Loucy (cell line): Measurements from ENCODE around the gene PMCH.

Experiments used
- H2AFZ ChIP-seq: fragments of 200-600 bp; sonication (generic); 2 replicates; pipeline ENCODE4 v1.6.0; 2016; ENCODE audit warnings: antibody characterized with exemption, mild to moderate bottlenecking, low read length, moderate library complexity
- H3F3A ChIP-seq: fragments of 200-600 bp; 2 replicates; pipeline ENCODE4 v1.6.0; 2016; ENCODE audit warnings: antibody characterized with exemption, low read depth, mild to moderate bottlenecking
- H3K27me3 ChIP-seq: fragments of 200-600 bp; sonication (generic); 2 replicates; pipeline ENCODE4 v1.6.1; 2014; ENCODE audit warnings: low read length, mild to moderate bottlenecking; ENCODE audit not compliant: insufficient read depth, poor library complexity, severe bottlenecking
- H3K36me3 ChIP-seq: fragments of 200-600 bp; sonication (generic); 2 replicates; pipeline ENCODE4 v1.6.1; 2016; ENCODE audit warnings: low read length; ENCODE audit not compliant: insufficient read depth
- H3K4me1 ChIP-seq: fragments of 200-600 bp; sonication (generic); 2 replicates; pipeline ENCODE4 v1.5.1; 2014; ENCODE audit warnings: low read length, mild to moderate bottlenecking; ENCODE audit not compliant: insufficient read depth, poor library complexity, severe bottlenecking
- H3K4me2 ChIP-seq: fragments of 200-600 bp; sonication (generic); 2 replicates; pipeline ENCODE4 v1.6.0; 2014; ENCODE audit warnings: antibody characterized with exemption, low read length, low read depth, mild to moderate bottlenecking; ENCODE audit not compliant: poor library complexity, severe bottlenecking
- H3K4me3 ChIP-seq: fragments of 200-600 bp; sonication (generic); 2 replicates; pipeline ENCODE4 v1.5.1; 2014; ENCODE audit warnings: low read length, mild to moderate bottlenecking, mixed read lengths; ENCODE audit not compliant: poor library complexity, severe bottlenecking
- H3K79me2 ChIP-seq: fragments of 200-600 bp; sonication (generic); 2 replicates; pipeline ENCODE4 v1.6.1; 2014; ENCODE audit warnings: low read length; ENCODE audit not compliant: insufficient read depth
- H3K9ac ChIP-seq: fragments of 200-600 bp; sonication (generic); 2 replicates; pipeline ENCODE4 v1.6.0; 2014; ENCODE audit warnings: mild to moderate bottlenecking, low read depth, low read length, moderate library complexity; ENCODE audit not compliant: poor library complexity, severe bottlenecking
- H3K9me2 ChIP-seq: fragments of 200-600 bp; sonication (generic); replicated peaks from 2 replicates; pipeline ENCODE4 v1.6.1; 2016; ENCODE audit warnings: low read depth, low read length, mixed read lengths
- H3K9me3 ChIP-seq: fragments of 200-600 bp; sonication (generic); 2 replicates; pipeline ENCODE4 v1.6.1; 2014; ENCODE audit warnings: mild to moderate bottlenecking, antibody characterized with exemption, low read length, low read depth; ENCODE audit not compliant: insufficient read depth
- H4K20me1 ChIP-seq: fragments of 200-600 bp; sonication (generic); 2 replicates; pipeline ENCODE4 v1.6.0; 2014; ENCODE audit warnings: antibody characterized with exemption, low read length, mild to moderate bottlenecking; ENCODE audit not compliant: insufficient read depth, poor library complexity, severe bottlenecking
- EZH2phosphoT487 ChIP-seq: fragments of 200-600 bp; IDR thresholded peaks from 2 replicates; pipeline ENCODE4 v1.6.1; 2018; ENCODE audit warnings: antibody characterized with exemption, mild to moderate bottlenecking, moderate library complexity, borderline replicate concordance
- TF ChIP-seq, protein P1 (sequence below): fragments of 200-600 bp; sonication (generic); conservative IDR thresholded peaks from 2 replicates; pipeline ENCODE4 v1.5.1; 2014; ENCODE audit warnings: mild to moderate bottlenecking, antibody characterized with exemption, low read length

The PMCH gene

DNA sequence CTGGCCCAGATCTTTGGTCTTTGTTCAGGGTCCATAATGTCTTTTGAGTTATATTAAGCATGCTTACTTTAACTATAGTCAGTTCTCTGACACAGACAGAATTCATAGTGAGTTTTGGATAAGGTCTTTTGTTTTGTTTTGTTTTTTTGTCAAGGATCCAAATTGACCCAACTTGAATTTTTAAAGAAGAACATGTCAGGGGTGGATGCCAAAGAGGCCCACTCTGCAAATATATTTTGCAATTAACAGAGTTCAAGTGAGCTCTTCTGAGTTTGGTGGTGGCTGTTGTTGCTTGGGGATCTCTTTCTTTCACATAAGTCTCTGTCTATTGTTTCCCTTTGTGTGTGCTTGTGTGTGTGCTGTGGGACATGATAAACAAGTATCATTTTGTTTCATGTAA is 34.4 kb upstream of the PMCH start:
- no peak overlapping the region for H3K9ac ChIP-seq
- no peaks in the 10 kb centered on the region for H3K9me2 ChIP-seq
- no peak overlapping the region for H3K4me3 ChIP-seq
- no peaks in the 10 kb centered on the region for H3F3A ChIP-seq
- H3K9me3 ChIP-seq: no peaks in the 10 kb centered on the region
- no peak overlapping the region for H3K4me2 ChIP-seq
- no peaks in the 10 kb centered on the region for H3K27me3 ChIP-seq
- TF ChIP-seq, protein P1, sequence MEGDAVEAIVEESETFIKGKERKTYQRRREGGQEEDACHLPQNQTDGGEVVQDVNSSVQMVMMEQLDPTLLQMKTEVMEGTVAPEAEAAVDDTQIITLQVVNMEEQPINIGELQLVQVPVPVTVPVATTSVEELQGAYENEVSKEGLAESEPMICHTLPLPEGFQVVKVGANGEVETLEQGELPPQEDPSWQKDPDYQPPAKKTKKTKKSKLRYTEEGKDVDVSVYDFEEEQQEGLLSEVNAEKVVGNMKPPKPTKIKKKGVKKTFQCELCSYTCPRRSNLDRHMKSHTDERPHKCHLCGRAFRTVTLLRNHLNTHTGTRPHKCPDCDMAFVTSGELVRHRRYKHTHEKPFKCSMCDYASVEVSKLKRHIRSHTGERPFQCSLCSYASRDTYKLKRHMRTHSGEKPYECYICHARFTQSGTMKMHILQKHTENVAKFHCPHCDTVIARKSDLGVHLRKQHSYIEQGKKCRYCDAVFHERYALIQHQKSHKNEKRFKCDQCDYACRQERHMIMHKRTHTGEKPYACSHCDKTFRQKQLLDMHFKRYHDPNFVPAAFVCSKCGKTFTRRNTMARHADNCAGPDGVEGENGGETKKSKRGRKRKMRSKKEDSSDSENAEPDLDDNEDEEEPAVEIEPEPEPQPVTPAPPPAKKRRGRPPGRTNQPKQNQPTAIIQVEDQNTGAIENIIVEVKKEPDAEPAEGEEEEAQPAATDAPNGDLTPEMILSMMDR: no peak
- TF ChIP-seq EZH2phosphoT487: no peak
- no peaks in the 10 kb centered on the region for H3K4me1 ChIP-seq
- no peaks in the 10 kb centered on the region for H4K20me1 ChIP-seq
- H3K79me2 ChIP-seq: no peaks in the 10 kb centered on the region
- H2AFZ ChIP-seq: no peak overlapping the region
- no peaks in the 10 kb centered on the region for H3K36me3 ChIP-seq

DNA sequence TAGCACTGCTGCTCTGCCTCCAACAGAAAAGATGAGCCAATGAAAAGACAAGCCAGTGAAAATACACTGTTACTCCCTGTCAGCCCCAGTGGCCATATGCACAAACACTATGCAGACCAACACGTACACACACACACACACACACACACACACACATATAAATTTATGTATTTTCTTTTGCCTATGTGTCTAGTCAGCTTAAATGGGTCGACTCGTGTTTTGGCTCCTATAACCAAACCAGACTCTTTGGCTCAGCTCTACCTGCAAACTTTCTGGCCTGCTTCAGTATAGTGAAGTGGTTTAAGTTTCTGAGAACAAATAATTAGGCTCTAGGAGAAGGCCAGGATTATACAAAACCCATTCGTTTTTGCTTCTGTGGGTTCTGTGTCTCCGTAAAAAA is 30.3 kb upstream of the PMCH start:
- Histone ChIP-seq H3K9ac (no peak overlapping the region), H3K4me1 (no peaks in the 10 kb centered on the region), H3K27me3 (no peaks in the 10 kb centered on the region), H3K9me2 (no peaks in the 10 kb centered on the region), H3K9me3 (no peaks in the 10 kb centered on the region), H3F3A (no peaks in the 10 kb centered on the region), H2AFZ (no peak overlapping the region), H3K79me2 (no peaks in the 10 kb centered on the region), H3K4me3 (no peak overlapping the region), H3K4me2 (no peak overlapping the region), H3K36me3 (no peaks in the 10 kb centered on the region), H4K20me1 (no peaks in the 10 kb centered on the region)
- no peak for TF ChIP-seq EZH2phosphoT487
- TF ChIP-seq, protein P1: no peak

DNA sequence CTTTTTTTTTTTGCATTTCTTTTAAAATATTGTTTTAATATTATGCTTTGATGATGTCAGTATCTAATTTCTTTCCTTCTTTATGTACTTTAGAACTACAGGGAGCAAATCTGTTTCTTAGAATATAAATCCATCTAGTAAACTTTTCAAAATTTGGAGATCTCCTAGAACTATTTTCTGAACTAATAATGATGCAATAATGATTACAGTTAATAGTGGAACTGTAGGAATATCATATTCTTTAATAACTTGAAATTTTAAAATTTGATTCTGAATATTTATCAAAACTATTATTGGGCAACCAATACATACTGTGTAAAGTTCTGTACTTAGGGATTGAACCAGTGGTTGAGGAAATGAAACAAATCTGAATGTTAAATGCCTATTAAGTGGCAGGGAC is 23.1 kb upstream of the PMCH start:
- TF ChIP-seq EZH2phosphoT487: no peak
- TF ChIP-seq, protein P1: no peak
- Histone ChIP-seq H3K9me2 (no peaks in the 10 kb centered on the region), H3K9me3 (no peaks in the 10 kb centered on the region)

More for the DNA sequence above, 23.1 kb upstream of the PMCH start:
- Histone ChIP-seq H3K4me3 (no peak overlapping the region), H2AFZ (no peak overlapping the region), H3K4me1 (no peaks in the 10 kb centered on the region), H3K9ac (no peak overlapping the region), H3K36me3 (no peaks in the 10 kb centered on the region), H3K27me3 (no peaks in the 10 kb centered on the region), H3F3A (no peaks in the 10 kb centered on the region), H3K79me2 (no peaks in the 10 kb centered on the region), H3K4me2 (no peak overlapping the region), H4K20me1 (no peaks in the 10 kb centered on the region)
